ENCODE measurements around the gene ZNF516. TPM values are rescaled to one million over a fixed set of nuclear protein-coding genes. Genes with fewer than 3 reads are reported as not detected.
A peak's percentile ranks its signal among the peaks of the same experiment; 100 is the strongest.

Gene ZNF516
- total and polyA plus RNA-seq, 2 of the 4 experiments (the other 2 are of a cell fraction): 7.9 to 16.9 TPM

- intact Hi-C loops (cut with micrococcal nuclease): no loop called here
- dilution Hi-C loops (cut with HindIII; ENCODE audit: low sequenced_read_pairs, unreplicated experiment): no loop called here
- H3K4me2 ChIP-seq (ENCODE audit: low read depth, low read length): no peak overlapping the region
- H4K8ac ChIP-seq (ENCODE audit: low read depth in 2 of 2, low read length in 2 of 2): no peak overlapping the region; a peak in 1 of 4 replicates
- no peak overlapping the region for H3K27ac ChIP-seq (ENCODE audit: insufficient read depth, low read length)
- ATAC-seq (ENCODE audit: low read depth) (no peak), DNase-seq (no peak)
- no peaks in the 10 kb centered on the region for H3K27me3 ChIP-seq (ENCODE audit: control insufficient read depth, insufficient read depth, low read length)
- in situ Hi-C loops (cut with MboI; ENCODE audit: low sequenced_read_pairs): no loop called here
- H2BK5ac ChIP-seq (ENCODE audit: low read depth, low read length, poor library complexity, severe bottlenecking): no peak overlapping the region
- H4K91ac ChIP-seq (ENCODE audit: insufficient read depth, low read depth, low read length): no peak overlapping the region
- H3K4me3 ChIP-seq (ENCODE audit: insufficient read depth, low read depth, low read length): no peak overlapping the region
- no peak overlapping the region for H3K18ac ChIP-seq (ENCODE audit: low read depth, low read length)
- peaks cover 4 to 12% of the 10 kb centered on the region in 2 experiments; a peak in 2 of 4 replicates for H3K79me1 ChIP-seq (ENCODE audit: low read depth in 1 of 2, low read length in 2 of 2)
- no peak overlapping the region for H2BK120ac ChIP-seq (ENCODE audit: low read depth, low read length)
- no peak overlapping the region for H2BK20ac ChIP-seq (ENCODE audit: low read depth, low read length)
- no peak overlapping the region for H3K4ac ChIP-seq (ENCODE audit: low read depth, low read length)
- no peak overlapping the region for H3K9ac ChIP-seq (ENCODE audit: low read depth, low read length)
- H3K36me3 ChIP-seq (ENCODE audit: control insufficient read depth, insufficient read depth, low read length): no peaks in the 10 kb centered on the region
- H4K20me1 ChIP-seq (ENCODE audit: insufficient read depth, low read length): peaks cover 7% of the 10 kb centered on the region
- no peak overlapping the region for H3K56ac ChIP-seq (ENCODE audit: extremely low read depth, insufficient read depth, low read length)
- CTCF ChIA-PET: interaction anchor here (0.6 to 2.2 kb wide), 2 partner anchors 124 to 239 kb away, joined by 3 to 6 read pairs; no protein-coding TSS in a partner anchor
- H2AK5ac ChIP-seq (ENCODE audit: low read depth, low read length): no peak overlapping the region
- WGBS, 2 experiments (ENCODE audit: extremely low coverage in 2 of 2, insufficient read length in 1 of 2): no CpG with 5 or more reads among the region's 6 CpGs
- H3K14ac ChIP-seq (replicated peaks; ENCODE audit: low read depth, low read length): no peak overlapping the region
- H3K9me1 ChIP-seq (ENCODE audit: insufficient read depth, low read length): no peaks in the 10 kb centered on the region
- H4K5ac ChIP-seq (ENCODE audit: low read depth, low read length): no peak overlapping the region
- H3K9me3 ChIP-seq (ENCODE audit: control insufficient read depth, insufficient read depth, low read length): no peaks in the 10 kb centered on the region
- BruUV-seq (replicated peaks): no TSS peak
- POLR2A ChIA-PET (ENCODE audit: unreplicated experiment): interaction anchor here (0.6 kb wide), 1 partner anchor 15 kb away, joined by 4 read pairs; no protein-coding TSS in a partner anchor
- peaks cover 2% of the 10 kb centered on the region; the same call in 1 of the 2 replicates for H3K4me1 ChIP-seq (ENCODE audit: control insufficient read depth, insufficient read depth, low read length)
- H3K23ac ChIP-seq (ENCODE audit: low read depth, low read length): 0 out of 2 replicates have a peak overlapping the region, but pooled peaks have one; percentile 0
- H2AK9ac ChIP-seq (replicated peaks; ENCODE audit: low read depth, low read length, poor library complexity): no peak overlapping the region
- TF ChIP-seq MXI1 (IDR thresholded peaks at IDR 0.05; ENCODE audit: borderline replicate concordance, low read depth, low read length): no peak
- no peak for TF ChIP-seq RFX5 (IDR thresholded peaks at IDR 0.05; ENCODE audit: low read depth, low read length)
- TF ChIP-seq FOS (IDR thresholded peaks at IDR 0.05; ENCODE audit: low read depth, low read length): no peak
- no peak for TF ChIP-seq MAFK (IDR thresholded peaks at IDR 0.05; ENCODE audit: low read depth, low read length)
- TF ChIP-seq BHLHE40 (IDR thresholded peaks at IDR 0.05; ENCODE audit: low read depth, low read length): no peak
- no peak for TF ChIP-seq CEBPB (IDR thresholded peaks at IDR 0.05; ENCODE audit: low read depth, low read length)
- no peak for TF ChIP-seq RCOR1 (IDR thresholded peaks at IDR 0.05; ENCODE audit: insufficient replicate concordance, low read length)
- TF ChIP-seq CHD1 (IDR thresholded peaks at IDR 0.05; ENCODE audit: low read depth, low read length): no peak
- no peak for TF ChIP-seq RAD21 (IDR thresholded peaks at IDR 0.05; ENCODE audit: low read length)
- no peak for TF ChIP-seq SMC3 (IDR thresholded peaks at IDR 0.05; ENCODE audit: low read depth, low read length)
- no peak for TF ChIP-seq ELK1 (IDR thresholded peaks at IDR 0.05; ENCODE audit: borderline replicate concordance, low read depth, low read length)
- TF ChIP-seq NFE2L2 (IDR thresholded peaks at IDR 0.05; ENCODE audit: low read depth, low read length): no peak
- TF ChIP-seq POLR2A (IDR thresholded peaks at IDR 0.05; ENCODE audit: low read depth, low read length): no peak
- TF ChIP-seq USF2 (IDR thresholded peaks at IDR 0.05; ENCODE audit: low read depth, low read length): no peak
- TF ChIP-seq CTCF (conservative IDR thresholded peaks at IDR 0.05; ENCODE audit: low read depth, low read length): no peak
- no peak for TF ChIP-seq MAZ (IDR thresholded peaks at IDR 0.05; ENCODE audit: borderline replicate concordance, low read depth, low read length)
- no peak overlapping the region for H2BK15ac ChIP-seq (ENCODE audit: low read depth, low read length)
- no peak overlapping the region for H2AFZ ChIP-seq (replicated peaks; ENCODE audit: low read length, poor library complexity)
These were observed 2.0 kb upstream of the ZNF516 start for GRCh38 chr18:76497021-76497420.
